OCI-LY3 (cell line): ENCODE data around the gene TEPSIN.
A peak's percentile ranks its signal among the peaks of the same experiment; 100 is the strongest.

Source experiments
- H2AFZ ChIP-seq: fragments of 200-600, 300-600 bp; shearing (Covaris generic); 2 replicates; pipeline ENCODE4 v1.6.0; 2014; ENCODE audit warnings: antibody characterized with exemption, low read depth, low read length
- H3K27ac ChIP-seq: fragments of 200-600, 300-600 bp; sonication (generic); 2 replicates; pipeline ENCODE4 v1.5.1; 2014; ENCODE audit warnings: mild to moderate bottlenecking, low read length, moderate library complexity, mixed read lengths
- H3K27me3 ChIP-seq: fragments of 200-600, 300-600 bp; sonication (generic); 2 replicates; pipeline ENCODE4 v1.6.1; 2014; ENCODE audit warnings: low read depth, low read length, mixed read lengths
- H3K36me3 ChIP-seq: fragments of 200-600, 300-600 bp; sonication (generic); replicated peaks from 2 replicates; pipeline ENCODE3; 2014; ENCODE audit warnings: low read depth, low read length, mixed read lengths
- H3K4me1 ChIP-seq: fragments of 300-600, 200-600 bp; sonication (generic); 2 replicates; pipeline ENCODE4 v1.6.1; 2014; ENCODE audit warnings: low read length, mixed read lengths
- H3K4me2 ChIP-seq: fragments of 200-600, 300-600 bp; sonication (generic); 2 replicates; pipeline ENCODE4 v1.6.1; 2014; ENCODE audit warnings: low read length, mixed read lengths
- H3K4me3 ChIP-seq: fragments of 300-600, 200-600 bp; sonication (generic); 2 replicates; pipeline ENCODE4 v1.5.1; 2014; ENCODE audit warnings: antibody characterized with exemption, mild to moderate bottlenecking, low read length, moderate library complexity
- H3K79me2 ChIP-seq: fragments of 300-600, 200-600 bp; shearing (Covaris generic); 2 replicates; pipeline ENCODE4 v1.6.1; 2014; ENCODE audit warnings: mild to moderate bottlenecking, low read length, mixed read lengths
- H3K9ac ChIP-seq: fragments of 300-600, 200-600 bp; shearing (Covaris generic); 2 replicates; pipeline ENCODE4 v1.6.0; 2014; ENCODE audit warnings: mild to moderate bottlenecking, low read length, moderate library complexity
- H3K9me3 ChIP-seq: fragments of 200-600, 300-600 bp; shearing (Covaris generic); 2 replicates; pipeline ENCODE4 v1.6.1; 2014; ENCODE audit warnings: low read length, mixed read lengths; ENCODE audit not compliant: insufficient read depth
- H4K20me1 ChIP-seq: fragments of 200-600, 300-600 bp; sonication (generic); 2 replicates; pipeline ENCODE4 v1.6.1; 2016; ENCODE audit warnings: low read length, mixed read lengths; ENCODE audit not compliant: insufficient read depth
- EZH2phosphoT487 ChIP-seq: fragments of 200-600 bp; shearing (Covaris generic); IDR thresholded peaks from 2 replicates; pipeline ENCODE4 v1.6.1; 2018; ENCODE audit warnings: antibody characterized with exemption, mixed run types, low read depth
- TF ChIP-seq, protein P1 (sequence below): fragments of 200-600, 300-600 bp; sonication (generic); IDR thresholded peaks from 2 replicates; pipeline ENCODE4 v1.5.1; 2014; ENCODE audit warnings: antibody characterized with exemption, low read length, low read depth

The TEPSIN gene

DNA sequence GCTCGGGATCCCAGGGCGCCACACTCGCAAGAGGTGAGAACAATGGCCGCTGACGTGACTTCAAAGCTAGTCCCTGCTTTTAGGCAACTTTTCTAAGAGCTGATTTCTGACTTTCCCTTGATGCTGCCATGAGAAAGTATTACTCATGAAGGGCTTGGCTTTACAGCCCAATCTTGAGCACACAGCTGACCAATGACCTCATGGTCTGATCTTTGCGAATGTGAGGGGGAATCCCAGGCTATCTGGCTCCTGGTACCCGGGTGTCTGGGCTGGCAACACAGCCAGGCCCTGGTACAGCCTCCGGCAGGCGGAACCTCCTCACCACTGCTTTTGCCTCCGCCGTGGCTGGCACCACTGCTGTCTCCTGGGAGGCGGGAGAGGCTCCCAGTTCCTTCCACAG, 17.8 kb upstream of the TEPSIN start:
- no peak overlapping the region for H3K27ac ChIP-seq
- TF ChIP-seq, protein P1, sequence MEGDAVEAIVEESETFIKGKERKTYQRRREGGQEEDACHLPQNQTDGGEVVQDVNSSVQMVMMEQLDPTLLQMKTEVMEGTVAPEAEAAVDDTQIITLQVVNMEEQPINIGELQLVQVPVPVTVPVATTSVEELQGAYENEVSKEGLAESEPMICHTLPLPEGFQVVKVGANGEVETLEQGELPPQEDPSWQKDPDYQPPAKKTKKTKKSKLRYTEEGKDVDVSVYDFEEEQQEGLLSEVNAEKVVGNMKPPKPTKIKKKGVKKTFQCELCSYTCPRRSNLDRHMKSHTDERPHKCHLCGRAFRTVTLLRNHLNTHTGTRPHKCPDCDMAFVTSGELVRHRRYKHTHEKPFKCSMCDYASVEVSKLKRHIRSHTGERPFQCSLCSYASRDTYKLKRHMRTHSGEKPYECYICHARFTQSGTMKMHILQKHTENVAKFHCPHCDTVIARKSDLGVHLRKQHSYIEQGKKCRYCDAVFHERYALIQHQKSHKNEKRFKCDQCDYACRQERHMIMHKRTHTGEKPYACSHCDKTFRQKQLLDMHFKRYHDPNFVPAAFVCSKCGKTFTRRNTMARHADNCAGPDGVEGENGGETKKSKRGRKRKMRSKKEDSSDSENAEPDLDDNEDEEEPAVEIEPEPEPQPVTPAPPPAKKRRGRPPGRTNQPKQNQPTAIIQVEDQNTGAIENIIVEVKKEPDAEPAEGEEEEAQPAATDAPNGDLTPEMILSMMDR, result no peak
- no peak for TF ChIP-seq EZH2phosphoT487
- no peak overlapping the region for H2AFZ ChIP-seq
- H3K9ac ChIP-seq, result no peak overlapping the region
- H3K4me1 ChIP-seq, result peaks cover 8% of the 10 kb centered on the region
- H4K20me1 ChIP-seq, result peaks cover 22% of the 10 kb centered on the region
- H3K9me3 ChIP-seq, result no peaks in the 10 kb centered on the region
- no peak overlapping the region for H3K4me2 ChIP-seq
- no peaks in the 10 kb centered on the region for H3K79me2 ChIP-seq
- peaks cover 16% of the 10 kb centered on the region for H3K36me3 ChIP-seq
- no peaks in the 10 kb centered on the region for H3K27me3 ChIP-seq
- no peak overlapping the region for H3K4me3 ChIP-seq

DNA sequence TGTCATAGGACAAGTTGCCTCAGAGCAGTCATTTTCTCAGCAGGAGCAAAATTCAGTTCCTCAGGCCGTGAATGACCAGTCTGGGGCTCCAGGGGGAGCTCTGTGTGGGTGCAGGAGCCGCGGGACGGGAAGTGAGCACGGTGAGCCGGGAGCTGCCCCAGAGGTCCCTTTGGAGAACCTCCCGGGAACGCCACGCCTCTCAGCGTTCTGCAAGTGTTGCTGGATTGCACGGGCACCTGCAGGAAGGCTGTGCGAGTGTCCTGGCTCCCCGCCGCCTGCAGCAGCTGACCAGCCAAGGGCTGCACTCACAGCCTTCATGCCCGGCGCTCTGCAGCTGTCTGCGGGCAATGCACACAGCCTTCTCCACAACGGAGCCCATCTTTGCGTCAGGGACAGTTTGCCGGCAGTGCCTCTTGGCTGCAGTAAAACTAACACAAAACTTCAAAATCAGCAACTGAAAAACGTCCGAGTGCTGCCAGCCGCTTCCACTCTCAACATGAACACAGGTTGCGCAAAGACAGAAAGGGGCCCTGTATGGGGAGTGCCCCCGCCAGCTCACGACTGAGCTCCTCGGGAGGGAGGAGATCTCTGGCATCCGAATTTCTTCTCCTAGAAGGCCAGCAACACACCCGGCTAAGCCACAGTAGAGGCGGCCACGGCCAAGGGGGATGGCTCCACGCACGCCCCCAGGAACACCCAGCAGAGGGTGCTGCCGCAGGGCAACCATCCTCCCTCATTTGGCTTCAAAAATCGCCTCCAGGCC, 16.3 kb upstream of the TEPSIN start:
- peaks cover 27% of the 10 kb centered on the region for H3K36me3 ChIP-seq
- no peaks in the 10 kb centered on the region for H3K79me2 ChIP-seq
- no peak overlapping the region for H3K27ac ChIP-seq
- no peak for TF ChIP-seq EZH2phosphoT487
- TF ChIP-seq, protein P1, result no peak
- no peak overlapping the region for H3K4me3 ChIP-seq
- no peak overlapping the region for H3K9ac ChIP-seq
- no peak overlapping the region for H3K4me2 ChIP-seq
- no peak overlapping the region for H2AFZ ChIP-seq
- peaks cover 12% of the 10 kb centered on the region for H3K4me1 ChIP-seq
- H4K20me1 ChIP-seq, result peaks cover 24% of the 10 kb centered on the region
- H3K27me3 ChIP-seq, result no peaks in the 10 kb centered on the region
- H3K9me3 ChIP-seq, result no peaks in the 10 kb centered on the region

DNA sequence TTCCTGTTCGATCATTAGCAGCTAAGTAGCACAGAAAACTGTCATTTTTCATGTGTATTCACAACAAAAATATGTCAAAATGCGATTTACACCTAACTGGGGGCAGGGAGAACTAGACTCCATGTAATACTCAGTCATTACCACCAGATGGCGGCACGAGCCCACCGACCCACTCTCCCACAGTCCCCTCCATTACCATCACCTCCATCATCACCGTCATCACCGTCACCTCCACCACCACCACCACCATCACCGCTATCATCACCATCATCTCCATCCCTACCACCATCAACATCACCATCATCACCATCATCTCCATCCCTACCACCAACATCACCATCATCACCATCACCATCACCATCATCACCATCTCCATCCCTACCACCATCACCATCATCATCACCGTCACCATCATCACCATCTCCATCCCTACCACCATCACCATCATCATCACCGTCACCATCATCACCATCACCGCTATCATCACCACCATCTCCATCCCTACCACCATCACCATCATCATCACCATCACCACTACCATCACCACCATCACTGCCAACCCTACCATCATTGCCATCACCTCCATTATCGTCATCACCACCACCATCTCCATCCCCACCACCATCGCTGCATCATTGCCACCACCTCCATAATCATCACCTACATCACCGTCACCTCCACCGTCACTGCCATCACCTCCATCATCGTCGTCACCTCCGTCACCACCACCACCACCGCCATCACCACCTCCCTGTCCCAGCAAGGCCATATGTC, 14.7 kb upstream of the TEPSIN start:
- no peaks in the 10 kb centered on the region for H3K79me2 ChIP-seq
- no peak overlapping the region for H3K9ac ChIP-seq
- H3K4me2 ChIP-seq, result no peak overlapping the region
- TF ChIP-seq, protein P1, result peak; percentile 69
- no peak for TF ChIP-seq EZH2phosphoT487
- H4K20me1 ChIP-seq, result peaks cover 27% of the 10 kb centered on the region
- H2AFZ ChIP-seq, result no peak overlapping the region
- H3K4me1 ChIP-seq, result peaks cover 12% of the 10 kb centered on the region
- H3K27ac ChIP-seq, result no peak overlapping the region
- no peaks in the 10 kb centered on the region for H3K9me3 ChIP-seq
- H3K4me3 ChIP-seq, result no peak overlapping the region
- peaks cover 27% of the 10 kb centered on the region for H3K36me3 ChIP-seq
- H3K27me3 ChIP-seq, result no peaks in the 10 kb centered on the region

DNA sequence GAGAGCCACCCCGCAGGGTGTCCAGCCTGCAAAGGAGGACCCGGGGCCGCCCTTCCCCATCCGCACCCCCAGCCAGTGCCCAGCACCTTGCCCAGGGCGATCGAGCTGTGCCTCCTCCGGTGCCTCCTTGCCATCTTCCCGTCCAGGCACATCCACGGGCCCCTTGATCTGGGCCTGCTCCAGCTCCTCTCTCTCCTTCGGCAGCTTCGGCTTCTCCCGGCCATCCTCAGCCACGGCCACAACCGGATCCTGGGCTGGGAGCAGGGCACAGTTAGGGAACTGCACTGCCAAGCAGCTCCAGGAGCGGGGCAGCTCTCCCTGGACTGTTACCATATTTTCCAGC, 14.1 kb upstream of the TEPSIN start:
- Histone ChIP-seq H3K4me2 (no peak overlapping the region), H2AFZ (no peak overlapping the region), H3K4me1 (peaks cover 12% of the 10 kb centered on the region), H3K4me3 (no peak overlapping the region), H3K9ac (no peak overlapping the region), H4K20me1 (peaks cover 27% of the 10 kb centered on the region), H3K79me2 (no peaks in the 10 kb centered on the region), H3K27me3 (no peaks in the 10 kb centered on the region), H3K36me3 (peaks cover 23% of the 10 kb centered on the region), H3K9me3 (no peaks in the 10 kb centered on the region), H3K27ac (no peak overlapping the region)
- TF ChIP-seq, protein P1, result no peak
- no peak for TF ChIP-seq EZH2phosphoT487
